Upper lobe of right lung (tissue), 1 donor: ENCODE data around the gene NME4. TPM values are rescaled to one million over a fixed set of nuclear protein-coding genes. Genes with fewer than 3 reads are reported as not detected.
"Not testable (repeated sequence)": the region's sequence is repeated elsewhere in the genome, so short reads cannot be mapped to it uniquely, and the experiment has no call there.

ENCODE experiments used
- ATAC-seq: fragments of 200-7000 bp; cut with Tn5 transposase; one replicate; pipeline ENCODE4 v1.9.1; 2020; ENCODE audit warnings: mild to moderate bottlenecking, moderate library complexity
- DNase-seq: peaks from one replicate; pipeline ENCODE4 v3.0.0-alpha.2; 2020
- H3K27ac ChIP-seq: fragments of 200-600 bp; one replicate; pipeline ENCODE4 v1.8.0; 2022
- H3K27me3 ChIP-seq: fragments of 200-600 bp; one replicate; pipeline ENCODE4 v1.8.0; 2022; ENCODE audit warnings: mild to moderate bottlenecking
- H3K36me3 ChIP-seq: fragments of 200-600 bp; one replicate; pipeline ENCODE4 v1.8.0; 2022
- H3K4me1 ChIP-seq: fragments of 200-600 bp; one replicate; pipeline ENCODE4 v1.8.0; 2022
- H3K4me3 ChIP-seq: fragments of 200-600 bp; one replicate; pipeline ENCODE4 v1.8.0; 2022; ENCODE audit warnings: mild to moderate bottlenecking
- H3K9me3 ChIP-seq: fragments of 200-600 bp; one replicate; pipeline ENCODE4 v1.8.0; 2022
- intact Hi-C: fragments of 100-400 bp; cut with DNase I; formaldehyde crosslinking; loops from one replicate; pipeline ENCODE4 v1.11.0; 2022
- total RNA-seq: library from RNA; stranded (reverse); fragmentation: NEBNext Ultra II Directional; extraction: Animal tissue kit (Norgen Biotek cat#: 25700); gene quantifications from one replicate; pipeline ENCODE4 v1.2.1, GENCODE V29; 2021
- TF ChIP-seq, protein P1 (sequence below): fragments of 200-600 bp; IDR thresholded peaks from one replicate; pipeline ENCODE4 v1.8.0; 2022; ENCODE audit warnings: antibody characterized with exemption
- donor health status: DM: no; HTN: yes; CAD: no; lungs with severe emphysema.

NME4 gene
- total RNA-seq, 1 donor from 2014 or later, result 45.6 TPM

- Histone ChIP-seq H3K4me1 (peaks cover 19% of the 10 kb centered on the region), H3K36me3 (peaks cover 46% of the 10 kb centered on the region), H3K27me3 (no peaks in the 10 kb centered on the region), H3K4me3 (no peak overlapping the region), H3K9me3 (no peaks in the 10 kb centered on the region), H3K27ac (no peak overlapping the region)
- intact Hi-C loops, result no loop called here
- no peak for DNase-seq
- no peak for ATAC-seq
- TF ChIP-seq, protein P1, sequence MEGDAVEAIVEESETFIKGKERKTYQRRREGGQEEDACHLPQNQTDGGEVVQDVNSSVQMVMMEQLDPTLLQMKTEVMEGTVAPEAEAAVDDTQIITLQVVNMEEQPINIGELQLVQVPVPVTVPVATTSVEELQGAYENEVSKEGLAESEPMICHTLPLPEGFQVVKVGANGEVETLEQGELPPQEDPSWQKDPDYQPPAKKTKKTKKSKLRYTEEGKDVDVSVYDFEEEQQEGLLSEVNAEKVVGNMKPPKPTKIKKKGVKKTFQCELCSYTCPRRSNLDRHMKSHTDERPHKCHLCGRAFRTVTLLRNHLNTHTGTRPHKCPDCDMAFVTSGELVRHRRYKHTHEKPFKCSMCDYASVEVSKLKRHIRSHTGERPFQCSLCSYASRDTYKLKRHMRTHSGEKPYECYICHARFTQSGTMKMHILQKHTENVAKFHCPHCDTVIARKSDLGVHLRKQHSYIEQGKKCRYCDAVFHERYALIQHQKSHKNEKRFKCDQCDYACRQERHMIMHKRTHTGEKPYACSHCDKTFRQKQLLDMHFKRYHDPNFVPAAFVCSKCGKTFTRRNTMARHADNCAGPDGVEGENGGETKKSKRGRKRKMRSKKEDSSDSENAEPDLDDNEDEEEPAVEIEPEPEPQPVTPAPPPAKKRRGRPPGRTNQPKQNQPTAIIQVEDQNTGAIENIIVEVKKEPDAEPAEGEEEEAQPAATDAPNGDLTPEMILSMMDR, result no peak
Observed at GRCh38 chr16:377419-377951, 19.5 kb upstream of the NME4 start.

GRCh38 chr16:378113-378820 is 18.7 kb upstream of the NME4 start:
- intact Hi-C loops, H3K27me3 ChIP-seq, ATAC-seq, H3K27ac ChIP-seq, H3K4me3 ChIP-seq, H3K9me3 ChIP-seq, DNase-seq: not testable (repeated sequence)
- peaks cover 40% of the 10 kb centered on the region for H3K36me3 ChIP-seq
- H3K4me1 ChIP-seq, result peaks cover 25% of the 10 kb centered on the region

GRCh38 chr16:378821-379182 is 18.2 kb upstream of the NME4 start:
- no peaks in the 10 kb centered on the region for H3K27me3 ChIP-seq
- H3K9me3 ChIP-seq, result no peaks in the 10 kb centered on the region
- intact Hi-C loops, result no loop called here
- no peak overlapping the region for H3K4me3 ChIP-seq
- peaks cover 34% of the 10 kb centered on the region for H3K36me3 ChIP-seq
- TF ChIP-seq, protein P1, result no peak
- DNase-seq, result no peak
- H3K4me1 ChIP-seq, result peaks cover 29% of the 10 kb centered on the region
- no peak for ATAC-seq
- peak overlapping the region; percentile 58 for H3K27ac ChIP-seq

DNA sequence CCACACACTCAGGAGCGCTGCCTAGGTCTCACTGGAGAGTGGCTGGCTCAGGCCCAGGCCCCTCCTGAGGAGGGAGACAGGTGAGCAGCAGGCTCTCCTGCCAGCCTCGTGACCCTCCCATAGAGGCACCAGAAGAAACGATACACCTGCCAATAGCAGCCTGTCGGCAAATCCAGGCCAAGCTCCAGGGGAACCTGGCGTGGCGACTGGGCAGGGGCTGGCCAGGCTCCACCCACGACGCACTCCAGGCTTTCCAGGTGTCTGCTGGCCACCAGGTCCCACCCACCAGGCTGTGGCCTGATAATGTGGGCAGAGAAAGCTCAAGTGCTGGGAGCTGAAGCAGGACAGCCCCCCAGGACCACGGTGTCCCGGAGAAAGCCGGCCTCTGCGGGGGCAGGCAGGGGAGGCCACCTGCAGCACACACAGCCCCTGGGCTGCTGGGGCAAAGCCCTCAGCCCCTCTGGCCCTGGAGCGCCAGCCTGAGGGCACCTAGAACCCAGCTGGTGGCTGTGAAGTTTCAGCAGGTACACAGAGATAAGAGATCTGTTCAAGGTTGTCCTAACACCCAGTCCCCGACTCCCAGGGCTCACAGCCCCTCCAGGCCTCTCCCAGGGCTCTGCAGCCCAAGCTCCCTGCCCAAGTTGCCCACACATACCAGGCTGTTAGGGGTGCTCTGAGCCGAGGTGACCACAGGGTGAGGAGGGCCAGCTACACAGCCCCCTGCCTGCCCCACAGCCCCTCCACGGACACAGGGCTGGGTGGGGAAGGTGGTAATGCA is 17.6 kb upstream of the NME4 start:
- peak; percentile 77 for ATAC-seq

GRCh38 chr16:379961-380761 is 16.8 kb upstream of the NME4 start:
- H3K4me3 ChIP-seq, result peak overlapping the region; percentile 93
- peaks cover 22% of the 10 kb centered on the region for H3K36me3 ChIP-seq
- DNase-seq (no peak), ATAC-seq (no peak)
- intact Hi-C loops, result no loop called here
- TF ChIP-seq, protein P1, result no peak
- H3K9me3 ChIP-seq, result no peaks in the 10 kb centered on the region
- peak overlapping the region; percentile 58 for H3K27ac ChIP-seq
- peaks cover 29% of the 10 kb centered on the region for H3K4me1 ChIP-seq
- H3K27me3 ChIP-seq, result no peaks in the 10 kb centered on the region

More for the DNA sequence above, 17.6 kb upstream of the NME4 start:
- H3K4me1 ChIP-seq, result peaks cover 29% of the 10 kb centered on the region
- no peak overlapping the region for H3K4me3 ChIP-seq
- peak overlapping the region; percentile 58 for H3K27ac ChIP-seq
- H3K9me3 ChIP-seq, result no peaks in the 10 kb centered on the region
- peaks cover 30% of the 10 kb centered on the region for H3K36me3 ChIP-seq
- peak; percentile 93 for DNase-seq
- H3K27me3 ChIP-seq, result no peaks in the 10 kb centered on the region
- intact Hi-C loops, result no loop called here
- TF ChIP-seq, protein P1, result no peak
